ENCODE measurements around the gene PRR23E.

Gene PRR23E

GRCh38 chr3:127164615-127165014, 28.3 kb upstream of the PRR23E start:
- no peak for DNase-seq

- no peak for DNase-seq
These were observed 27.9 kb upstream of the PRR23E start for GRCh38 chr3:127165036-127165435.

- DNase-seq: no peak
These were observed 27.0 kb upstream of the PRR23E start for GRCh38 chr3:127165694-127166485.

GRCh38 chr3:127166501-127167065, 26.3 kb upstream of the PRR23E start:
- DNase-seq: no peak

- DNase-seq: no peak
These were observed 25.5 kb upstream of the PRR23E start for GRCh38 chr3:127167315-127168043.

GRCh38 chr3:127168271-127168670, 24.7 kb upstream of the PRR23E start:
- no peak for DNase-seq

- DNase-seq: peak in 28 of 51 donors; percentile 10 to 66 (median 30)
These were observed 22.1 kb upstream of the PRR23E start for GRCh38 chr3:127170814-127171213.

GRCh38 chr3:127171320-127171719, 21.6 kb upstream of the PRR23E start:
- no peak for DNase-seq

- no peak for DNase-seq
These were observed 21.2 kb upstream of the PRR23E start for GRCh38 chr3:127171721-127172120.

GRCh38 chr3:127172211-127172610, 20.7 kb upstream of the PRR23E start:
- DNase-seq: no peak

- peak in 3 of 51 donors; percentile 8 to 21 (median 15) for DNase-seq
These were observed 20.0 kb upstream of the PRR23E start for GRCh38 chr3:127172781-127173515.

GRCh38 chr3:127173516-127174166, 19.3 kb upstream of the PRR23E start:
- no peak for DNase-seq

GRCh38 chr3:127174284-127174683, 18.6 kb upstream of the PRR23E start:
- no peak for DNase-seq

- no peak for DNase-seq
These were observed 18.2 kb upstream of the PRR23E start for GRCh38 chr3:127174715-127175140.

- DNase-seq: no peak
These were observed 17.7 kb upstream of the PRR23E start for GRCh38 chr3:127175272-127175671.

- no peak for DNase-seq
These were observed 15.7 kb upstream of the PRR23E start for GRCh38 chr3:127177226-127177625.

GRCh38 chr3:127180859-127181258, 12.1 kb upstream of the PRR23E start:
- DNase-seq: no peak

GRCh38 chr3:127182431-127182830, 10.5 kb upstream of the PRR23E start:
- DNase-seq: no peak

- DNase-seq: no peak
These were observed 9.8 kb upstream of the PRR23E start for GRCh38 chr3:127182848-127183714.
